Iris pigment epithelial cell (primary cell): ENCODE results near the gene OR5I1.
A peak's percentile ranks its signal among the peaks of the same experiment; 100 is the strongest.
"Not testable (repeated sequence)": the region's sequence is repeated elsewhere in the genome, so short reads cannot be mapped to it uniquely, and the experiment has no call there.

Experiments used
- DNase-seq: peaks from one replicate; pipeline ENCODE4 v3.0.0-alpha.2; 2011; ENCODE audit warnings: low read depth

Gene OR5I1

GRCh38 chr11:55936300-55936699 lies at the start of gene OR5I1:
OR5I1 (minus strand) TSS chr11:55936400; CDS start chr11:55936400, 0 bp downstream.
- no peak for DNase-seq

- no peak for DNase-seq
Observed at GRCh38 chr11:55970935-55971334, 34.7 kb upstream of the OR5I1 start.

- DNase-seq, result no peak
Observed at GRCh38 chr11:55969845-55970244, 33.6 kb upstream of the OR5I1 start, which contains the start of gene OR10AG1. OR10AG1 (minus strand) TSS chr11:55969945; CDS start chr11:55969907, 38 bp downstream.

- no peak for DNase-seq
Observed at GRCh38 chr11:55967914-55968313, 31.7 kb upstream of the OR5I1 start.

- no peak for DNase-seq
Observed at GRCh38 chr11:55966391-55966790, 30.2 kb upstream of the OR5I1 start.

- DNase-seq, result no peak
Observed at GRCh38 chr11:55956521-55956920, 20.3 kb upstream of the OR5I1 start.

GRCh38 chr11:55949330-55949729 lies 13.1 kb upstream of the OR5I1 start:
- DNase-seq, result no peak

GRCh38 chr11:55942785-55943392 lies 6.7 kb upstream of the OR5I1 start:
- peak; percentile 27 for DNase-seq

- DNase-seq, result no peak
Observed at GRCh38 chr11:55920537-55920936, 15.7 kb downstream of the OR5I1 start.

GRCh38 chr11:55914482-55914881 lies 21.7 kb downstream of the OR5I1 start, which contains the start of gene OR5W2:
OR5W2 (minus strand) TSS chr11:55914582; CDS start chr11:55914582, 0 bp downstream.
- DNase-seq, result no peak

- DNase-seq, result no peak
Observed at GRCh38 chr11:55902308-55902707, 33.9 kb downstream of the OR5I1 start.

- DNase-seq, result no peak
Observed at GRCh38 chr11:55895216-55895615, 41.0 kb downstream of the OR5I1 start.

- not testable (repeated sequence) for DNase-seq
Observed at GRCh38 chr11:55885481-55885880, 50.7 kb downstream of the OR5I1 start.
